Testis (tissue), 3 donors: ENCODE results near the gene RAI1. TPM values are rescaled to one million over a fixed set of nuclear protein-coding genes. Genes with fewer than 3 reads are reported as not detected.

Source experiments
- DNase-seq: peaks from one replicate; pipeline ENCODE4 v3.0.0-alpha.2; 2019
- H3K27ac ChIP-seq, 2 donors: fragments of 200-600 bp; sonication (generic); one replicate each; pipeline ENCODE4 v1.5.1; 2019
- H3K27me3 ChIP-seq: fragments of 200-600 bp; sonication (generic); one replicate; pipeline ENCODE4 v1.5.1; 2019
- H3K36me3 ChIP-seq: fragments of 200-600 bp; sonication (generic); one replicate; pipeline ENCODE4 v1.5.1; 2017; ENCODE audit warnings: low read depth; ENCODE audit errors: missing control alignments
- H3K4me1 ChIP-seq: fragments of 200-600 bp; sonication (generic); one replicate; pipeline ENCODE4 v1.5.1; 2019
- H3K4me3 ChIP-seq, 2 donors: fragments of 200-600 bp; sonication (generic); one replicate each; pipeline ENCODE4 v1.5.1; 2017 to 2019
- H3K9me3 ChIP-seq: fragments of 200-600 bp; sonication (generic); one replicate; pipeline ENCODE4 v1.5.1; 2017
- POLR2A ChIP-seq: fragments of 450-650 bp; IDR thresholded peaks from one replicate; pipeline ENCODE4 v1.6.1; 2017; ENCODE audit warnings: antibody characterized with exemption, mild to moderate bottlenecking, moderate library complexity
- WGBS, 2 donors: methylation state at CpG; one replicate each; pipeline ENCODE4 v1.1.5; 2018; 5-methylcytosine and 5-hydroxymethylcytosine counted together
- intact Hi-C: fragments of 100-400 bp; cut with DNase I; formaldehyde crosslinking; loops from one replicate; pipeline ENCODE4 v1.15.1; 2023; ENCODE audit warnings: low total_unique reads
- polyA plus RNA-seq: library from polyadenylated mRNA; stranded (reverse); fragments of 350-450 nt; fragmentation: Illumina TruSeq; extraction: RNeasy Lipid Tissue Mini Kit (QIAGEN cat#74804); gene quantifications from one replicate; pipeline ENCODE4 v1.2.3, GENCODE V29; 2014; ENCODE audit warnings: low read depth, low replicate concordance; ENCODE audit not compliant: insufficient read depth
- total RNA-seq, 2 donors: library from RNA; depleted of rRNA; stranded (reverse); fragments of >200 nt; gene quantifications; one replicate each; pipeline ENCODE4 v1.2.3, GENCODE V29; 2016
- TF ChIP-seq, protein P1 (sequence below), 3 experiments: fragments of 450-650 bp in 2 of 3; fragments of 200-600 bp in 1 of 3; sonication (generic) in 1 of 3; IDR thresholded peaks; one replicate each; pipeline ENCODE4 v1.5.1; 2016 to 2019; ENCODE audit warnings: antibody characterized with exemption in 3 of 3, mild to moderate bottlenecking in 2 of 3, moderate library complexity in 1 of 3

RAI1 gene
- total and polyA plus RNA-seq, 3 donors from 2014 or later, result 17.5 to 44.5 (median 42.8) TPM

DNA sequence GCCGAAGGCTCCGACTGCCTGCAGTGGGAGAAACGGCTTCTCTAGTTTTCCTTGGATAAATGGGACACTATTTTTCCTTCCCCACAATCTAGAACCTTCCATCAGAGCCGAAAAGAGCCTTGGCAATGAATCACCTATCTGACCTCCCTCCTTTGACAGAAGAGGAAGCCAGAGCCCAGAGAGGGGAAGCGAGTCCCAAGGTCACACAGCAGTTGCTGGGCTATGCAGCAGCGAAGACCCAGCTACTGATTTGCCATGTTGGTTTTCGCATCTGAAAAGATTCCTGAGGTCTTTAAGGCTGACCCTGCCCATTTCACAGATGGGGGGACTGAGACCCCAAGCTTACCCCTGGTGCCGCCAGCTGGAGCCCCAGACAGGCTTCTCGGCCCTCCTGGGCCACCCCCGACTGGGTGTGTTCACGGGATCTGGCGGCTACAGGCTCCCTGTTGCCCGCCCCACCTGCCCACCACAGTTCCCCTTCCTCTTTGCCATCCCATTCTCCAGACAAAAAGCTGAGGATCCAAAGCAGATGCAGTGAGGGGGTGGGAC, 45.9 kb downstream of the RAI1 start:
- Histone ChIP-seq H3K4me3 (no peak overlapping the region), H3K4me1 (peaks cover 31% of the 10 kb centered on the region), H3K27ac (no peak overlapping the region), H3K36me3 (no peaks in the 10 kb centered on the region), H3K9me3 (no peaks in the 10 kb centered on the region), H3K27me3 (no peaks in the 10 kb centered on the region)
- no peak for DNase-seq
- TF ChIP-seq, protein P1, sequence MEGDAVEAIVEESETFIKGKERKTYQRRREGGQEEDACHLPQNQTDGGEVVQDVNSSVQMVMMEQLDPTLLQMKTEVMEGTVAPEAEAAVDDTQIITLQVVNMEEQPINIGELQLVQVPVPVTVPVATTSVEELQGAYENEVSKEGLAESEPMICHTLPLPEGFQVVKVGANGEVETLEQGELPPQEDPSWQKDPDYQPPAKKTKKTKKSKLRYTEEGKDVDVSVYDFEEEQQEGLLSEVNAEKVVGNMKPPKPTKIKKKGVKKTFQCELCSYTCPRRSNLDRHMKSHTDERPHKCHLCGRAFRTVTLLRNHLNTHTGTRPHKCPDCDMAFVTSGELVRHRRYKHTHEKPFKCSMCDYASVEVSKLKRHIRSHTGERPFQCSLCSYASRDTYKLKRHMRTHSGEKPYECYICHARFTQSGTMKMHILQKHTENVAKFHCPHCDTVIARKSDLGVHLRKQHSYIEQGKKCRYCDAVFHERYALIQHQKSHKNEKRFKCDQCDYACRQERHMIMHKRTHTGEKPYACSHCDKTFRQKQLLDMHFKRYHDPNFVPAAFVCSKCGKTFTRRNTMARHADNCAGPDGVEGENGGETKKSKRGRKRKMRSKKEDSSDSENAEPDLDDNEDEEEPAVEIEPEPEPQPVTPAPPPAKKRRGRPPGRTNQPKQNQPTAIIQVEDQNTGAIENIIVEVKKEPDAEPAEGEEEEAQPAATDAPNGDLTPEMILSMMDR (IDR thresholded peaks at IDR 0.05), result no peak
- TF ChIP-seq POLR2A, result no peak
- intact Hi-C loops, result no loop called here
- 84 to 91% methylated on average over 12 to 13 of the region's 13 CpGs for WGBS, 2 donors

- no peak for TF ChIP-seq POLR2A
- Histone ChIP-seq H3K27ac (no peak overlapping the region), H3K36me3 (no peaks in the 10 kb centered on the region), H3K9me3 (no peaks in the 10 kb centered on the region), H3K4me1 (peaks cover 25% of the 10 kb centered on the region), H3K27me3 (no peaks in the 10 kb centered on the region), H3K4me3 (no peak overlapping the region)
- intact Hi-C loops, result no loop called here
- WGBS, 2 donors, result 70% methylated on average over 10 of the region's 10 CpGs
- DNase-seq, result no peak
Observed at GRCh38 chr17:17728146-17728545, 46.9 kb downstream of the RAI1 start.

DNA sequence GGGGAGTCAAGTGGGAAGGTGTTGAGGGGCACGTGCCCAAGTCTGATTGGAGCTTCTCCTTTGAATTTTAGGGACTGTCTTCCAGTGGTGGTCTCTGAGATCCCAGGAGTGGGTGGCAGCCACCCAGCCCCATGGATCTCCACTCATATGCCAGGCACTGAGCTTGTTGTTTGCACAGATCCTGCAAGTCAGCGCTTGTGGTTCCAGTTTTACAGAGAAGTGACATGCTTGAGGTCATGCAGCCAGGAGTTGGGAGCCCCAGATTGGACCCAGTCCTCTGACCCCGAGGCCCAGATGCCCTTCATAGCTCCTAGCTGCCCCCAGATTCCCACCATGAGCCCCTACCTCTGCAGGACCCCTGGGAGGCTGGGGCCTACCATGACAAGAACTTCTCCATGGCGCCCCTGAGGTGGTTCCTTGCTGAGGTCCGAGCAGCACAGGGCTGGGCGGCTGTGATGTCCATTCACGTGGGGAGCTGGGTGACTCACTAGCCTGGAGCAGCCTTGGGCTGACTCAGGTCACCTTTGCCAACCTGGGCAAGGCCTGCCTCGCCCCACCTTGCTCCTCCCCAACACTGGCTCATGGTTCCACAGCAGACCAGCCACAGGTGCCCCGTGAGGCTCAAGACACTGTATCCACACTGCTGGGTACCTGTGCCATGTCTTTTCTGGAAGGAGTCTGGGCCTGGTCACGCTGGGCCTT, 47.4 kb downstream of the RAI1 start:
- Histone ChIP-seq H3K27ac (no peak overlapping the region), H3K4me3 (no peak overlapping the region), H3K27me3 (no peaks in the 10 kb centered on the region), H3K36me3 (no peaks in the 10 kb centered on the region), H3K4me1 (peaks cover 23% of the 10 kb centered on the region), H3K9me3 (no peaks in the 10 kb centered on the region)
- intact Hi-C loops, result no loop called here
- TF ChIP-seq, protein P1 (IDR thresholded peaks at IDR 0.05), result no peak
- TF ChIP-seq POLR2A, result no peak
- DNase-seq, result no peak
- WGBS, 2 donors, result 77 to 89% methylated on average over 6 to 10 of the region's 10 CpGs

DNA sequence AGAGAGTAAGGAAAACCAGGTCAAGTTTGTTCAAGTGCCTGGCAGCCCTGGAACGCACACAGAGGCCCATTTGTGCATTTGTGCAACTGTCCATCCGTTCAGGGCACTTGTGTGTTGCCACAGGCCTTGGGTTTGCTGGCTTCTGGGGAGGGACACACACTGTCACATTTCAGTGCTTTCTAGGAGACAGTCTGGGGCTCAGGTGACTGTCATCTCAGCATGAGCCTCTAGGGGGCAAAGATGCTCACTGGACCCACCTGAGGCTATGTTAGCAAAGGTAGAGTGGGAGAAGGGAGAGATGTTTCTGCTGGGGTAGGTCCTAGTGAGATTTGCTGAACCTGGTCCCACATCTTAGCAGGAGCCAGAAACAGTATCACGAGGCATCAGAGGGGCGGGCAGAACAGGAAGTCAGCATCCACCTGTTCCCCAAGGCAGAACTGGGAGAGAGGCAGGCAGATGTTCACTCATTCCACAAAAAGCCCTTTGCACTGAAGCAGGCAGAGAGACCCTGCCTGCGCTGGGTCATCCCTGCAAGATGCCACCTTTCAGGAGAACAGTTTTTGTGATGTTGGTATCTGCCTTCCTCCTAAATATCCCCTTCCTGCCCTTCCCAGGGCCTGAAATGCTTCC, 48.5 kb downstream of the RAI1 start:
- intact Hi-C loops, result no loop called here
- no peak overlapping the region for H3K4me3 ChIP-seq
- peaks cover 19% of the 10 kb centered on the region for H3K4me1 ChIP-seq
- H3K9me3 ChIP-seq, result no peaks in the 10 kb centered on the region
- WGBS, 2 donors, result 63% methylated on average over 5 of the region's 5 CpGs; no CpG with 5 or more reads in 1 of the 2 donors
- no peak for DNase-seq
- H3K27ac ChIP-seq, result no peak overlapping the region
- no peaks in the 10 kb centered on the region for H3K36me3 ChIP-seq
- TF ChIP-seq, protein P1 (IDR thresholded peaks at IDR 0.05), result peak in 2 of 3 experiments; percentile 42 to 56
- no peak for TF ChIP-seq POLR2A
- H3K27me3 ChIP-seq, result no peaks in the 10 kb centered on the region

DNA sequence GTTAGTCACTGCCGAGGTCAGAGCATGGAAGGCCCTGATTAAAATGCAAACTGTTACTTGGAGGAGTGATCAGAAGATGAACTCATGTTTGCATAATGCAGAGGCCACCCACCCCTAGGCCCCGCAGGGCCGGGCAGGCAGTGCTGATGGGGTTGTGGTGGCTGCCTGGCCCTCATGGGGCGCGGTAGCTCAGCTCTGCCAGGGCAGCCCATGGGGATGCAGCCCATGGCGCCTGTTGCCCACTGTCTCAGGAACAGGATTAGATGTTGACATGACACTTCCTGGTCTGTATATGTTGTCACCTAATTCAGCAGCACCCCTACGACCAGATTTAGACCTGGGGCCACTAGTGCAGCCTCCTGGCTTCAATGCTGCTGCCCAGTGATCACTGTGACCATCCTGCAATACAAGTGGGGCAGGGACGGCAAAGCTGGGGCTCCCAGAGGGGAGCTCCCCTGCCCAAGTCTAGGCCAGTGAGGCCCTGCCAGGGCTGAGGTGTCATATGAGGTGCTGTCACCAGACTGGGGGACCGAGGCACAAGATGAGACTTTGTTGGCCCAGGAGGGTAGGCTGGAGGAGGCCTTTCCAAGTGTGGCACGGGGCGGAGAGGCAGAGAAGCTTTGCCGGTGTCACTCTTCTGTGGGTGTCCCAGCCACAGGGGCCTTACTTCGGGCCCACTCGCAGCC, 49.1 kb downstream of the RAI1 start:
- Histone ChIP-seq H3K4me1 (peaks cover 13% of the 10 kb centered on the region), H3K27me3 (no peaks in the 10 kb centered on the region), H3K9me3 (no peaks in the 10 kb centered on the region), H3K27ac (no peak overlapping the region), H3K4me3 (no peak overlapping the region), H3K36me3 (no peaks in the 10 kb centered on the region)
- 85 to 87% methylated on average over 10 to 14 of the region's 14 CpGs for WGBS, 2 donors
- intact Hi-C loops, result no loop called here
- DNase-seq, result no peak
- TF ChIP-seq POLR2A, result no peak
- TF ChIP-seq, protein P1 (IDR thresholded peaks at IDR 0.05), result no peak
